HG03159 (cell line): ENCODE results near the gene RCC2.
"Not testable (repeated sequence)": the region's sequence is repeated elsewhere in the genome, so short reads cannot be mapped to it uniquely, and the experiment has no call there.

Experiments used
- ATAC-seq: cut with Tn5 transposase; IDR thresholded peaks from one replicate; pipeline ENCODE4 v1.9.1; 2021; ENCODE audit warnings: mild to moderate bottlenecking, moderate library complexity; ENCODE audit not compliant: unreplicated experiment

Gene RCC2

DNA sequence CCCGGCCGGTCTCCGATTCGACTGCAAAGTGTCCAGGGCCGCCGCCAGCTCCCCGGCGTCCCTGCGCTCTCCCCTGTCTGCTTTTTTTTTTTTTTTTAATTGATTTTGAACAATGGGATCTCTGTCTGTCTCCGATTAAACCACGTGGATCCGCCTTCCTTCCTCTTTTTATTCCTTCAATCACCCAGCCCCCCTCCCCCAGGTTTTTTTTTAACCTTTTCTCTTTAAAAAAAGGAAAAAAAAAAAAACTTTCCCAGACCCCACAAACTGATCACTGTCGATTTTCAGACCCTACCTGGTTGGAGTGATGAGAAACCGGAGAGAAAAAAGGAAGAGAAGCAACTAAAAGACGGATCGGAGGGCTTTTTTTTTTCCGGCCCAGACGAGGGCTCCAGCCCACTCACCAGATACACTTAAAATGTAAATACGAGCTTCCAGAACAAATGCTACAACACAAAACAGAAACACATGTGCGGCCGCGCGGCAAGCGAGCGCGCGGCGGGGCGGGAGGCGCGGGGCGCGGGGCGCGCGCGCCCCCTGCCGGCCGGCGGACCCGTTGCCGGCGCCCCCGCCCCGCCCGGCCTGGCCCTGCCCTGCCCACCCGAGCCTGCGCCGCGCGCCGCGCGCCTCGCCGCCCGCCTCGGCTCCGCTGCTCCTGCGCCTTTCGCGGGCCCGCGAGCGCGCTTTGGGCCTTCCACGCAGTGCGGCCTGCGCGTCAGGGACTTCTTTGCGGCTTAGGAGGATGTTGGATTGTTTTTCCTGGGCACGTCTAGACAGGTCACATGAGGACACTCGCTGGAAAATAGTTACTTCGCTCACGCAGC, at the start of gene RCC2:
RCC2 (minus strand) TSS at position 428 of the 824 bp plus-strand sequence. CDS start 1,163 bp downstream, outside the sequence.
- no peak for ATAC-seq

DNA sequence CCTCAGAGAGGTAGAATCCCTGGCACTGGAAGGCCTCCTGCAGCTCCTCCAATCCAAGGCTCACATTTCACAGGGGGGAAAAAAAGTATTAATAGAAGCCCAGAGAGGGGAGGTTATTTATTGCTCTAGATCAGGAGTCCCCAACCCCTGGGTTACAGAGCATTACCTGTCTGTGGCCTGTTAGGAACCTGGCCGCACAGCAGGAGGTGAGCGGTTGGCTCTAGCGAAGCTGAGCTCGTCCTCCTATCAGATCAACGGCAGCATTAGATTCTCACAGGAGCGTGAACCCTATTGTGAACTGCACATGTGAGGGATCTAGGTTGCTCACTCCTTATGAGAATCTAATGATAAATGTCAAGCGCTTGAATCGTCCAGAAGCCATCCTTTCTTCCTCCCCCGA, 46.8 kb upstream of the RCC2 start:
- ATAC-seq = no peak

DNA sequence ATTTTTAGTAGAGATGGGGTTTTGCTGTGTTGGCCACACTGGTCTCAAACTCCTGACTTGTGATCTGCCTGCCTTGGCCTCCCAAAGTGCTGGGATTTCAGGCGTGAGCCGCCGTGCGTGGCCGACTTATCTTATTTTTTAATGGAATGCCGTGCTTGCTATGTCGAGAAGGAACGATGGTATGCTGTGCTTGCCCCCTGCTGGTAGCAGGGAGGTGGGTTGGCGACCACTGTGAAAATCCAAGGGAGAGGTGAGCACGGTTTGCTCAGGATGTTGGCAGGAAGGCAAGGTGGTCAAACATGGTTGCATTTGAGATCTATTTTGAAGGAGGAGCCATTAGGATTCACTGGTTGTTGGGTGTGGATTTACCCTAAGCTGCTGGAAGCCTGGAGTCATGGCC, 45.8 kb upstream of the RCC2 start:
- no peak for ATAC-seq

DNA sequence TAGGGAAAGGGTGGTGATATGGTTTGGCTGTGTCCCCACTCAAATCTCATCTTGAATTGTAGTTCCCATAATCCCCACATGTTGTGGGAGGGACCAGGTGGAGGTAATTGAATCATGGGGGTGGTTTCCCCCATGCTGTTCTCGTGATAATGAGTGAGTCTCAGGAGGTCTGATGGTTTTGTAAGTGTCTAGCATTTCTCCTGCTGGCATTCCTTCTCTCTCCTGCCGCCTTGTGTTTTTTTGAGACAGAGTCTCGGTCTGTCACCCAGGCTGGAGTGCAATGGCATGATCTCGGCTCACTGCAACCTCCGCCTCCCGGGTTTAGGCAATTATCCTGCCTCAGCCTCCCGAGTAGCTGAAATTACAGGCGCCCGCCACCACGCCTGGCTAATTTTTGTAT, 42.5 kb upstream of the RCC2 start:
- ATAC-seq = not testable (repeated sequence)

DNA sequence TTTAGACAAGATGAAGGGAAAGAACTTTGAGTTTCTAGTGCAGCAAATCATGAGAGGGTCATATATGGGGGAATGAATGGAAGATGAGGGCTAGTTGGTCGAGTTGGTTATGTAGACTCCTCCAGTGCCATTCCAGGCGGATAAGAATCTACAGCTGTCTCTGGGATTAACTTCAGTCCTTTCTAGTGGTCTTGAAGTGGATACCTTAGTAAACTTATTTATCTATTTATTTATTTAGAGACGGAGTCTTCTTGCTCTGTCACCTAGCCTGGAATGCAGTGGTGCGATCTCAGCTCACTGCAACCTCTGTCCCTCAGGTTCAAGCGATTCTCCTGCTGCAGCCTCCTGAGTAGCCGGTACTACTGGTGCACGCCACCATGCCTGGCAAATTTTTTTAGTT, 41.4 kb upstream of the RCC2 start:
- no peak for ATAC-seq

DNA sequence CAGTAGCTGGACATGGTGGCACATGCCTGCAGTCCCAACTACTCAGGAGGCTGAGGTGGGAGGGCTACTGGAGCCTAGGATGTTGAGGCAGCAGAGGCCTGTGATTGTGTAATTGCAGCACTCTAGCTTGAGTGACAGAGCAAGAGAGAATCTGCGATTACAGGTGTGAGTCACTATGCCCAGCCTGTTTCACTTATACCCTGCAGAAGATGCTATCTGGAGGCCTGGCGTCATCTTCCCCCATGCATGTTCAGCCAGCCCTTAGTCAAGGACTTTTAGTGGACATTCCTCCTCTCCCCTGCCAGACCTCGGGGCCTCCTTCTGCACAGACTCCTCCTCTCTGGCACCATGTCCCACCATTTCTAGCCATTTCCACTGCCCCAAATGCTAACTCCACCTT, 36.3 kb upstream of the RCC2 start:
- no peak for ATAC-seq

DNA sequence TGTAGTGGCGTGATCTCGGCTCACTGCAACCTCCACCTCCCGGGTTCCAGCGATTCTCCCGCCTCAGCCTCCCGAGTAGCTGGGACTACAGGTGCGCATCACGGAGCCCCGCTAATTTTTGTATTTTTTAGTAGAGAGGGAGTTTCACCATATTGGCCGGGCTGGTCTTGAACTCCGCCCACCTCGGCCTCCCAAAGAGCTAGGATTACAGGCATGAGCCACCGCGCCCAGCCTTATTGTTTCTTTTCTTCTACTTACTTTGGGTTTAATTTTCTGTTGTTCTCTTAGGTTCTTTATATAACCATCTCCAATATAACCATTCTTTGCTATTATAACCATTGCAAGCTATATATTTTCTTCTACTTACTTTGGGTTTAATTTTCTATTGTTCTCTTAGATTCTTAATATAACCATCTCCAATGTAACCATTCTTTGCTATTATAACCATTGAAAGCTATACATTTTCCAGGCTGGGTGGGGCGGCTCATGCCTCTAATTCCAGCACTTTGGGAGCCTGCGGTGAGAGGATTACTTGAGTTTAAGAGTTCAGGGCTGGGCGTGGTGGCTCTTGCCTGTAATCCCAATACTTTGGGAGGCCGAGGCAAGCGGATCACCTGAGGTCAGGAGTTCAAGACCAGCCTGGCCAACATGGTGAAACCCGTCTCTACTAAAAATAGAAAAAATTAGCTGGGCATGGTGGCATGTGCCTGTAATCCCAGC, 35.5 kb upstream of the RCC2 start:
- not testable (repeated sequence) for ATAC-seq

DNA sequence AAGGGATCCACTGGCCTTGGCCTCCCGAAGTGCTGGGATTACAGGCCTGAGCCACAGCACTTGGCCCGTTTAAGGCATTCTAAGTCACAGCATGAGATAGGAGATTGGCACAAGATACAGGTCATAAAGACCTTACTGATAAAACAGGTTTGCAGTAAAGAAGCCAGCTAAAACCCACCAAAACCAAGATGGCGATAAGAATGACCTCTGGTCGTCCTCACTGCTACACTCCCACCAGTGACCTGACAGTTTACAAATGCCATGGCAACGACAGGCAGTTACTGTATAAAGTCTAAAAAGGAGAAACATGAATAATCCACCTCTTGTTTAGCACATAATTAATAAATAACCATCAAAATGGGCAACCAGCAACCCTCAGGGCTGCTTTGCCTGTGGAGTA, 33.3 kb upstream of the RCC2 start:
- no peak for ATAC-seq

DNA sequence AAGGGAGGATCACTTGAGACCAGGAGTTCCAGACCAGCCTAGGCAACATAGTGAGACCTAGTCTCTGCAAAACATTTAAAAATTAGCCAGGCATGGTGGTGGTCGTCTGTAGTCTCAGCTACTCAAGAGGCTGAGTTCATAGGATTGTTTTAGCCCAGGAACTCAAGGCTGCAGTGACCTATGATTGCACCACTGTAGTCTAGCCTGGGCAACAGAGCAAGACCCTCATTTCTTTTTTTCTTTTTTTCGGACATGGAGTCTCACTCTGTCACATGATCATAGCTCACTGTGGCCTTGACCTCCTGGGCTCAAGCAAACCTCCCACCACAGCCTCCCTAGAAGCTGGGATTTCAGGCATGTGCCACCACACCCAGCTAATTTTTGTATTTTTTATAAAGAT, 31.9 kb upstream of the RCC2 start:
- ATAC-seq = no peak

DNA sequence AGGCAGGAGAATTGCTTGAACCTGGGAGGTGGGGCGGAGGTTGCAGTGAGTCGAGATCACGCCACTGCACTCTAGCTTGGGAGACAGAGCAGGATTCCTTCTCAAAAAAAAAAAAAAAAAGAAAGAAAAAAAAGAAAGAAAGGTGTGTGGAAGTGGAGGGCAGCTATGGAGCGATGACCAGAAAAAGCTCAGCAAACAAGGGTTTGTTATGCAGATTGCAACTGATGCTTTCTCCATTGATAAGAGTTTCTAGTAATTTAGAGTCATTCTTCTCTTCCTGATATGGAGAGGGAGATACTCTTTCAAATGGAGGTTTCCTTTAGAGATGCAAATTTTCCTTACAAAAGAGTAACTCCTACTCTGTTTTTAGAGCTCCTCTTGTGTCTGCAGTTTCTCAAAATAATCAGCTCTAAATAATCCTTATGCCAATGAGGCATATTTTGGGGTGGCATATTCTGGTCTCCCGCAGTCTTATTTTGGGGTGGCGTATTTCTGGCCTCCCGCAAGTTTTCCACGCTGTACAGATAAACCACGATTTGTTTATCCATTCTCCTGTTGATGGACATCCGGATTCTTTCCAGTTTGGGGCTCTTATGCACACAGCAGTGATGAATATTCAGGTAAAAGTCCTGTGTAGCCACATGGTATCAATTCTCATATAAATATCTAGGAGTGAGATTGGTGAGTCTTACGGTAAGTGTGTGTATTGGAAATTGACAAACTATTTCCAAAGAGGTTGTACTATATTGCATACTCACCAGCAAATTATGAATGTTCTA, 30.7 kb upstream of the RCC2 start:
- ATAC-seq = no peak

DNA sequence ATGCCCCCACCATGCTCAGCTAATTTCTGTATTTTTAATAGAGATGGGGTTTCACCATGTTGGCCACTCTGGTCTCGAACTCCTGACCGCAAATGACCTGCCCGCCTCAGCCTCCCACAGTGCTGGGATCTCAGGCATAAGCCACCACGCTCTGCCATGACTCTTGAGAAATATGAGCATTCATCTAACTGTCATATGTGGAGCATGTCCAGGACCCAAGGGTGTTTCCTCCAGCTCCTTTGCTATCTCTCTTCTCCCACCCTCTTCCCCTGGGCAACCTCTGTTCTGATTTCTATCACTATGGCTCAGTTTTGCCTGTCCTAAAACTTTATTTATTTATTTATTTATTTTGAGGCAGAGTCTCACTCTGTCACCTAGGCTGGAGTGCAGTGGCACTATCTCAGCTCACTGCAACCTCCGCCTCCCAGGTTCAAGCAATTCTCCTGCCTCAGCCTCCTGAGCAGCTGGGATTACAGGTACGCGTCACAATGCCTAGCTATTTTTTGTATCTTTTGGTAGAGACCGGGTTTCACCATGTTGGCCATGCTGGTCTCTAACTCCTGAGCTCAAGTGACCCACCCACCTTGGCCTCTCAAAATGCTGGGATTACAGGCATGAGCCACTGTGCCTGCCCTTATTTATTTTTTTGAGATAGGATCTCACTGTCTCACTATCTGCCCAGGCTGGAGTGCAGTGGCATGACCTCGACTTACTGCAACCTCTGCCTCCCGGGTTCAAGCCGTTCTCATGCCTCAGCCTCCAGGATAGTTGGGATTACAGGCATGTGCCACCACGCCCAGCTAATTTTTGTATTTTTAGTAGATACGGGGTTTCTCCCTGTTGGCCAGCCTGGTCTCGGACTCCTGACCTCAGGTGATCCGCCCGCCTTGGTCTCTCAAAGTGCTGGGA, 29.1 kb upstream of the RCC2 start:
- not testable (repeated sequence) for ATAC-seq

DNA sequence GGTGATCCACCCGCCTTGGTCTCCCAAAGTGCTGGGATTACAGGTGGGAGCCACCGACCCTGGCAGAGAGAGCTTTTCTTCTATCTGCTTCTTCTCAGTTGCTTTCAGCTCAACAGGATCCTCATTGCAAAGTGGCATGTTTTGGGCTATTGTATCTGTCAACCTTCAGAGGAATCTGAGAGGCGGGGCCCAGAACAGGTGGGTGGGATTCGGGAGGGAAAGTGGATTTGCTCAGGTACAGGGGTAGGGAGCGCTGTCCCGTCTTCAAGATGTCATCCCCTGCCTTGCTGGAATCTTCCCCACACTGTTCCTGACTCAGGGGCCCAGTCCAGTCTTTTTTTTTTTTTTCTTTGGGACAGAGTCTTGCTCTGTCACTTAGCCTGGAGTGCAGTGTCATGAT, 26.9 kb upstream of the RCC2 start:
- no peak for ATAC-seq

DNA sequence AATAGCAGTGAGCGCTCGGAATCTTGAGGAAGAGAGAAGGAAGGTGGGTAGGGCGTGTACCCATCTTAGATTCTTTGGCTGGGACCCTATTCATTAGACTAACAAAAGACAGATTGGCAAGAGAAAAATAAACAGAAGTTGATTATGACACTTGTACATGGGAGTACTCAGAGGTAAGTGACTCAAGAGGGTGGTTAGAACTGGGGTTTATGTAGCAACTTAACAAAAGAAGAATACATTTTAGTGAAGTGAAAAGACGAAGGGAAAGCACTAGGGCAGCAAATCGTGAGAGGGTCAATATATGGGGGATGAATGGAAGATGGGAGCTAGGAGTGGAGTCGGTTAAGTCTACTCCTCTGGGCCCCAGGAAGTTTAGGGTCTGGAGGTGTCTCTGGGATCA, 25.8 kb upstream of the RCC2 start:
- ATAC-seq = no peak

DNA sequence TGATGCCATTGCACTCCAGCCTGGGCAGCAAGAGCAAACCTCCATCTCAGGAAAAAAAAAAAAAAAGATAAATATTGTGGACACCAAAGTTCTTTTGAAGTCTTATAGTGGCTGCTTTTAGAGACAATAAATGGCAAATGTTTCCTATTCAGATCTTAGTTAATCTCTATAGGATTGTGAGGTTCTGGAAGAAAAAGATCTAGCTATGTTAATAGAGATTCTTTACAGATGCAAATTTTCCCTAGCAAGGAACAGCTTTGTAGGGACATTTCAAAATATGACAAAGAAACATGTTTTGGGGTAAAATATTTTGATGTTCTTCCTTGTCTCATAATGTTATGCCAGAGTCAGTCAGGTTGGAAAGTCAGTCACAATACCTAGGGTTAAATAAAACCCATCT, 24.5 kb upstream of the RCC2 start:
- ATAC-seq = no peak

DNA sequence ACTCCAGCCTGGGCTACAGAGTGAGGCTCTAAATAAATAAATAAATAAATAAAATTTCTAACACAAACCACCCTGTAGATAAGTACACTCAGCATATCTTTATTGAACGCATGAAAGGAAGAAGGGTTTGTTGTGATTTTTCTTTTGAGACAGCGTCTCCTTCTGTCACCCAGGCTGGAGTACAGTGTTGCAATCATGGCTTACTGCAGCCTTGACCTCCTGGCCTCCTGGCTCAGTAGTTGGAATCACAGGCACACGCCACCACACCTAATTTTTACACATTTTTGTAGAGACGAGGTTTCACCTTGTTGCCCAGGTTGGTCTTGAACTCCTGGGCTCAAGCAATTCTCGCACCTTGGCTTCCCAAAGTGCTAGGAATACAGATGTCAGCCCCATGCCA, 23.2 kb upstream of the RCC2 start:
- no peak for ATAC-seq

DNA sequence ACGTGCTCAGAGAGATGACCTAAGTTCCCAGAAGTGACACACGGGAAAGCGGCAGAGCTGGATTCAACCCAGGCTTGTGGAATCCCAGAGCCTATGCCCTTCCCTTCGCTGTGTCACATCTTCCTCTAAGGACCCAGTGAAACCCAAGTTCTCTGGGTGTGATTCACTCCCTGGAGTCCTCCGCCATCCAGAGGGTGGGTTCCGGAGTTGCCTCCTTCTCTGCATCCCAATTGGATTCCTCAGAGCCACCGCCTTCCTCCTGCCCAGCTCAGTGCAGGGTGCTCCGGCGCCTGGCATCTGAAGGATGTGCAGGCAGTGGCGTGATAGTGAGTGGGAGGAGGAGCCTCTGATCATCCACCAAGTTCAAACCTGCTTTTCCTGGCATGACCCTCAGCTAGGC, 20.7 kb upstream of the RCC2 start:
- ATAC-seq = no peak

DNA sequence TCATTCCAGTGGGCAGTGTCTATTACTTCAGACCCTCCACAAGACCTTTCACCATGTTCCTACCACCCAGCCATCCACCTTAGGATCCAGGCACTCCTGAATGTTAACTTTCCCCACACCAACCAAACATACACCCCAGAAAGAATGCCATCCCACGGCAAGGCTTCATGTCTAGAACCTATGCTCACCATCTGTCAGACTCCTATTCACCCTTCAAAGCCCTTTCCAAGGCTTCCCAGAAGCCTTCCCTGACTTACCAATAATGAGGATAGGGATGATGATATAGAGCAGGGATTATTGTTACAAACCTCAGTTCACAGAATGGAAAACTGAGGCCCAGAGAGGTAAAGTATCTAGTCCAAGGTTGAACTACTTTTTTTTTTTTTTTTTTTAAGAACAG, 19.3 kb upstream of the RCC2 start:
- ATAC-seq = no peak

DNA sequence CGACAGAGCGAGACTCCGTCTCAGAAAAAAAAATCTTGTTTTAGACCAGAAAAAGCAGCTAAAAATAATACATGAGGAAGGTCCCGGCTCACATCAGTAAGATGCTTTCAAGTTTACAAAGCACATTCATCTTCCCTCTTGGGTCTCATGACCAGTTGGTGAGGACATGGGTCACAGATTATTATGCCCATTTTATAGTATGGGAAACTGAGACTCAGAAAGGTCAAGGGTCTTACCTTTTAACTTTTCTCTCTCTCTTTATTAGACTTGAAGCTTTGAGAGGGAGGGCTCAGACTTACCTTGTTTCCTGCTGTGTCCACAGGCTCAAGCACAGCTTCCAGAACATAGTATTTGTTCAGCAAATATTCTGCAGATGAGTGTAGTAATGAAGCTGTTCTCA, 13.2 kb upstream of the RCC2 start:
- no peak for ATAC-seq

DNA sequence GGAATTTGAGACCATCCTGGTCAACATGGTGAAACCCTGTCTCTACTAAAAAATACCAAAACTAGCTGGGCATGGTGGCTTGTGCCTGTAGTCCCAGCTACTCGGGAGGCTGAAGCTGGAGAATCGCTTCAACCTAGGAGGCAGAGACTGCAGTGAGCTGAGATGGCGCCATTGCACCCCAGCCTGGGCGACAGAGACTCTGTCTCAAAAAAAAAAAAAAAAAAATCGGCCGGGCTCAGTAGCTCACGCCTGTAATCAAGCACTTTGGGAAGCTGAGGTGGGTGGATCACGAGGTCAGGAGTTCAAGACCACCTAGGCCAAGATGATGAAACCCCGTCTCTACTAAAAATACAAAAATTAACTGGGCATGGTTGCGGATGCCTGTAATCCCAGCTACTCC, 12.7 kb upstream of the RCC2 start:
- ATAC-seq = not testable (repeated sequence)

DNA sequence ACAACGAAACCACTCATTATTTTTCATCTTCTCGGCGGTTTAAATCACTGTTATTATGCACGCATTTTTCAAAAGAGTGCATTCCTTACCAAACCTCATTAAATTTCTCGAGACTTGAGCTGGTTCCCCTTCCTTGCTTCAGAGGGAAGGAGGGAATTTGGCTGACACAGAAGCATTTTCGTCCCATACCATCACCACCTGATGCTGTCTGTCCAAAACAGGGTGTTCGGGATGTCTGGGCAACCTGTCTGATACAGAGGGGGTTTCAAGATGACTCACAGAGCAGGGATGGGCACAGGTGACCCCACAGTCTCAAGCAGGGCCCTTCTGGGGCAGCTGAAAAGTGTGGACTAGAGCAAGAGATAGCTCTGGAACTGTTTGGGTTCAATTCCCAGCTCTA, 12.3 kb upstream of the RCC2 start:
- no peak for ATAC-seq
